Hepatocyte (in vitro differentiated cells): Measurements from ENCODE around the gene TNS2.

Experiments
- CTCF ChIP-seq: fragments of 200-600 bp; sonication (generic); IDR thresholded peaks from 2 replicates; pipeline ENCODE4 v1.5.1; 2016; ENCODE audit warnings: antibody characterized with exemption, mild to moderate bottlenecking; ENCODE audit not compliant: poor library complexity
- EZH2 ChIP-seq: fragments of 200-600 bp; sonication (generic); IDR thresholded peaks from 2 replicates; pipeline ENCODE4 v1.6.1; 2016; ENCODE audit warnings: antibody characterized with exemption, mild to moderate bottlenecking, borderline replicate concordance
- EZH2phosphoT487 ChIP-seq: fragments of 200-600 bp; sonication (generic); IDR thresholded peaks from one replicate; pipeline ENCODE4 v1.6.1; 2018; ENCODE audit warnings: antibody characterized with exemption, mild to moderate bottlenecking, low read depth, moderate library complexity; ENCODE audit not compliant: unreplicated experiment, severe bottlenecking

- TF ChIP-seq CTCF (no peak), EZH2phosphoT487 (no peak), EZH2 (no peak)
Measured at GRCh38 chr12:53046655-53047220, 3.1 kb upstream of the TNS2 start.
